ENCODE data around the gene TRIM74. TPM values are rescaled to one million over a fixed set of nuclear protein-coding genes. Genes with fewer than 3 reads are reported as not detected.
"Not testable (repeated sequence)": the region's sequence is repeated elsewhere in the genome, so short reads cannot be mapped to it uniquely, and the experiment has no call there.

Gene TRIM74
- total RNA-seq, 1 donor from 2014 or later = 2.9 TPM

DNA sequence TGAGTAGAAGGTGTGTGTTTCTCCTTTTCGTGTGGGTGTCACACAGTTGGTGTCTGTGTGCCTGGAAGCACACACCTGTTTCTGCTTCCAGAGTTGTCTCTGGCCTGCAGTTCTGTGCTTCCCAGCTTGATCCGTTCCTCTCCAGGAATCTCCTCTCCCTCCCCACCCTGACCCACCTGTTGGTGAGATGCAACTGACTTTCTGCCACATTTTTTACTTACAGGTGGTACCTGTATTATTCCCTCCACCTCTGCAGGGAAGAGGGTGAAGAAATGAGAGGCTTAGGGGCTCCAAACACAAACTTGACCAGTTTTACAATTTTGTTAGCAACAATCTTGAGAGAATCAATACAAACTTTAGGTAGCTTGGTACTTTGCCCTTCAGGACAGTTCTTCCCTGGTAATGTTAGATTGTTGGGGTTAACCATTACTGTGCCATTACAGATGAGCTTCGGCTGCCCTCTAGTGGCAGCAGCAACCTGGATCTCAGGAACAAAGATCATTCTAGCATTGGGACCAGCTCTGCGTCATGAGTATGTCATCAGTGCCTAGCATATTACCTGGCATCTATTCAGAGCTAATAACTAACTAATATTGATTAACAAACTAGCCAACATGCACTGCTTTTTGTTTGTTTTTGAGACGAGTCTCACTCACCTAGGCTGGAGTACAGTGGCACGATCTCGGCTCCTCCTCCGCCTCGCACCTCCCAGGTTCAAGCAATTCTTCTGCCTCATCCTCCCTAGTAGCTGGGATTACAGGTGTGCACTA is 54.3 kb downstream of the TRIM74 start:
- not testable (repeated sequence) for H3K27me3 Mint-ChIP-seq (ENCODE audit: unreplicated experiment); H3K36me3 Mint-ChIP-seq (ENCODE audit: unreplicated experiment)

DNA sequence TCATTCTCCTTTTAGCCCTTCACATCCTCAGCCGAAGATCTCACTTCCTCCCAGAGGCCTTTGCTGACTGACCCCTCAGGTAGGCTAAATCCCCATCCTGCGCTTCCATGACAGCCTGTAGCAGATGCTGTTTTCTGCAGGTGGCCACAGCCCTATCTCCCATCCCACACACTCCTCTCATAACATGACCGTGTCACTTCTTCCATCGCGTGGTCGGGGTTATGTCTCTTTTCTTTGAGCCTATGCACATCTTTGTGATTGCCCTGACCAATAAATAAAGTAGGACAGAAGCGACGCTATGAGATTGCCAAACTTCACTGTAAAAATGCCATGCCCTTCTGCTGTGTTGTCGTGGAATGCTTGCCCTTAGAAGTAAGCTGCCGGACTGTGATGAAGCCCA is 55.5 kb downstream of the TRIM74 start:
- H3K9me3 Mint-ChIP-seq (ENCODE audit: unreplicated experiment); H3K27me3 Mint-ChIP-seq (ENCODE audit: unreplicated experiment); H3K4me3 Mint-ChIP-seq (ENCODE audit: unreplicated experiment); H3K4me1 Mint-ChIP-seq (ENCODE audit: low read depth, unreplicated experiment); H3K36me3 Mint-ChIP-seq (ENCODE audit: unreplicated experiment); DNase-seq; H3K27ac Mint-ChIP-seq (ENCODE audit: unreplicated experiment): not testable (repeated sequence)

More for the DNA sequence above, 54.3 kb downstream of the TRIM74 start:
- peak; percentile 71 for DNase-seq
- TF ChIP-seq CTCF (IDR thresholded peaks at IDR 0.05; ENCODE audit: partially characterized antibody, unreplicated experiment) = peak; percentile 72
- not testable (repeated sequence) for H3K27ac Mint-ChIP-seq (ENCODE audit: unreplicated experiment); H3K9me3 Mint-ChIP-seq (ENCODE audit: unreplicated experiment); H3K4me1 Mint-ChIP-seq (ENCODE audit: low read depth, unreplicated experiment); H3K4me3 Mint-ChIP-seq (ENCODE audit: unreplicated experiment)

DNA sequence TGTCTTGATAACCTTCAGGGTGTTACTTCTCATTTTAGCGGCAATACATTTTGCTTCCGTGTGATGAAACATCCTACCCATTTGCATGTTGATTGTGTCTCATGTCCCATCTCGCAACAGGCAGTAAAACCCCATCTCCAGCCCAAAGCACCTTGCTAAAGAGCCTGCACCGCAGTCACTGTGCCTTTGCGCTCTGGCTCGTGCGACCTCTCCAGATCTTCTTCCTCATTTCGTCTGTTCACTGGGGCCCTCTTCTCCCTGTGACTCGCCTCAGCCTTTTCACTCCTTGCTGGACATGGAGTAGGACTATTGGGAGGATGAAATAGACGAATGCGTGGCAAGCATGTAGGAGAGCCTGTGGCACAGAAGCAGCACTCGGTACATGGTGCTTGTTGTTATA is 57.9 kb downstream of the TRIM74 start:
- H3K27me3 Mint-ChIP-seq (ENCODE audit: unreplicated experiment); H3K27ac Mint-ChIP-seq (ENCODE audit: unreplicated experiment); H3K36me3 Mint-ChIP-seq (ENCODE audit: unreplicated experiment); DNase-seq; H3K9me3 Mint-ChIP-seq (ENCODE audit: unreplicated experiment); H3K4me3 Mint-ChIP-seq (ENCODE audit: unreplicated experiment); H3K4me1 Mint-ChIP-seq (ENCODE audit: low read depth, unreplicated experiment): not testable (repeated sequence)

Other genes starting within 250 kb of the TRIM74 start
- 5.0 TPM for gene TYW1B, start 141.3 kb downstream of the TRIM74 start, total RNA-seq (ENCODE audit: unreplicated experiment)
- 50.9 TPM for gene POM121, start 44.4 kb downstream of the TRIM74 start, total RNA-seq (ENCODE audit: unreplicated experiment)
- not detected for gene SPDYE8, start 60.3 kb upstream of the TRIM74 start, total RNA-seq (ENCODE audit: unreplicated experiment)
- 0.25 TPM for gene SPDYE11, start 88.4 kb upstream of the TRIM74 start, total RNA-seq (ENCODE audit: unreplicated experiment)
- 0.25 TPM for gene SPDYE9, start 116.6 kb upstream of the TRIM74 start, total RNA-seq (ENCODE audit: unreplicated experiment)